B cell (primary cell): ENCODE data around the gene PLEKHA5. TPM values are rescaled to one million over a fixed set of nuclear protein-coding genes. Genes with fewer than 3 reads are reported as not detected.

Source experiments
- ATAC-seq: fragments of 200-7000 bp; cut with Tn5 transposase; one replicate; pipeline ENCODE4 v1.10.0; 2021; ENCODE audit warnings: low read depth, mild to moderate bottlenecking, moderate number of reproducible peaks, moderate library complexity
- CTCF ChIA-PET: fragments of 350-600 bp; sonication (Branson Sonifier 250); formaldehyde crosslinking; loops from one replicate; lab custom pipeline; 2021; ENCODE audit warnings: antibody characterized with exemption, inconsistent platforms; lab: Charles Lee
- POLR2A ChIA-PET: fragments of 350-600 bp; sonication (Branson Sonifier 250); formaldehyde crosslinking; loops from one replicate; lab custom pipeline; 2021; ENCODE audit warnings: antibody characterized with exemption; lab: Charles Lee
- DNase-seq: peaks from one replicate; pipeline ENCODE4 v3.0.0; 2013
- H2AFZ ChIP-seq: 2 replicates; pipeline ENCODE4 v1.6.1; 2012; ENCODE audit warnings: mild to moderate bottlenecking, low read depth, low read length; ENCODE audit not compliant: insufficient read depth, poor library complexity, severe bottlenecking
- H3K27ac ChIP-seq, 2 donors: 1 replicate in 1 of 2; 2 replicates in 1 of 2; pipeline ENCODE4 v1.5.1; 2012 to 2013; ENCODE audit warnings: low read length in 2 of 2, mild to moderate bottlenecking in 2 of 2, moderate library complexity in 1 of 2
- H3K27me3 ChIP-seq, 4 experiments: fragments of 200-600 bp in 1 of 4; sonication (generic) in 1 of 4; replicated peaks in 1 of 4; 1 replicate in 2 of 4; 2 replicates in 2 of 4; pipeline versions ENCODE4 v1.6.1 to v1.7.0; 2013 to 2016; ENCODE audit warnings: low read length in 3 of 4, mild to moderate bottlenecking in 2 of 4, mixed read lengths in 1 of 4, moderate library complexity in 1 of 4; ENCODE audit not compliant: insufficient read depth in 4 of 4, control insufficient read depth in 3 of 4; ENCODE audit errors: control extremely low read depth in 1 of 4
- H3K36me3 ChIP-seq, 2 experiments: replicated peaks in 1 of 2; 1 replicate in 1 of 2; 2 replicates in 1 of 2; pipeline versions ENCODE4 v1.6.1 to v1.7.1; 2013; ENCODE audit warnings: low read length in 1 of 2; ENCODE audit not compliant: insufficient read depth in 2 of 2, control insufficient read depth in 1 of 2; ENCODE audit errors: control extremely low read depth in 1 of 2, extremely low read depth in 1 of 2
- H3K4me1 ChIP-seq, 2 donors: fragments of 200-600 bp in 1 of 2; sonication (generic) in 1 of 2; 1 replicate in 1 of 2; 2 replicates in 1 of 2; pipeline versions ENCODE4 v1.5.1 to v1.6.1; 2013 to 2017; ENCODE audit warnings: low read length in 2 of 2; ENCODE audit not compliant: control insufficient read depth in 2 of 2, insufficient read depth in 2 of 2
- H3K4me2 ChIP-seq: replicated peaks from 2 replicates; pipeline ENCODE3; 2012; ENCODE audit warnings: mild to moderate bottlenecking, low read depth, low read length; ENCODE audit not compliant: poor library complexity, severe bottlenecking
- H3K4me3 ChIP-seq, 5 experiments: fragments of 200-600 bp in 1 of 5; sonication (generic) in 1 of 5; 1 replicate in 3 of 5; 2 replicates in 2 of 5; pipeline versions ENCODE4 v1.5.1 to v1.7.0; 2011 to 2016; ENCODE audit warnings: low read length in 4 of 5, mild to moderate bottlenecking in 4 of 5, low read depth in 2 of 5, control low read depth in 1 of 5, moderate library complexity in 1 of 5; ENCODE audit not compliant: insufficient read depth in 1 of 5; ENCODE audit errors: control extremely low read depth in 1 of 5, extremely low read depth in 1 of 5
- H3K79me2 ChIP-seq: fragments of 200-600 bp; sonication (generic); one replicate; pipeline ENCODE4 v1.6.0; 2016; ENCODE audit warnings: low read length; ENCODE audit not compliant: control insufficient read depth, insufficient read depth
- H3K9ac ChIP-seq: fragments of 200-600 bp; sonication (generic); 2 replicates; pipeline ENCODE4 v1.6.1; 2017; ENCODE audit warnings: mild to moderate bottlenecking, low read length, moderate library complexity
- H3K9me3 ChIP-seq, 3 donors: one replicate each; pipeline versions ENCODE4 v1.6.1 to v1.7.1; 2013; ENCODE audit warnings: low read length in 2 of 3; ENCODE audit not compliant: control insufficient read depth in 2 of 3, insufficient read depth in 1 of 3; ENCODE audit errors: control extremely low read depth in 1 of 3
- H4K20me1 ChIP-seq: 2 replicates; pipeline ENCODE4 v1.6.0; 2012; ENCODE audit warnings: mild to moderate bottlenecking, low read length; ENCODE audit not compliant: insufficient read depth, control insufficient read depth, poor library complexity, severe bottlenecking
- H3K27ac Mint-ChIP-seq: one replicate; pipeline ENCODE4 v1.8.0; 2021; ENCODE audit warnings: mixed read lengths
- H3K27me3 Mint-ChIP-seq: one replicate; pipeline ENCODE4 v1.8.0; 2021; ENCODE audit warnings: mixed read lengths
- H3K4me1 Mint-ChIP-seq: one replicate; pipeline ENCODE4 v1.8.0; 2021; ENCODE audit warnings: mixed read lengths
- H3K4me3 Mint-ChIP-seq: one replicate; pipeline ENCODE4 v1.8.0; 2021; ENCODE audit warnings: mixed read lengths
- H3K9me3 Mint-ChIP-seq: one replicate; pipeline ENCODE4 v1.8.0; 2022; ENCODE audit warnings: mixed read lengths; ENCODE audit not compliant: insufficient read depth
- CTCF ChIP-seq: fragments of 200-600 bp; IDR thresholded peaks from one replicate; pipeline ENCODE4 v1.8.0; 2022; ENCODE audit warnings: antibody characterized with exemption, mild to moderate bottlenecking
- EZH2 ChIP-seq: IDR thresholded peaks from 2 replicates; pipeline ENCODE4 v1.6.1; 2012; ENCODE audit warnings: borderline replicate concordance, low read depth, mild to moderate bottlenecking, moderate library complexity, low read length; ENCODE audit not compliant: insufficient read depth, poor library complexity, severe bottlenecking
- WGBS: methylation state at CpG from one replicate; pipeline ENCODE4 v1.1.5; 2013; ENCODE audit warnings: missing lambda C conversion rate; ENCODE audit not compliant: insufficient coverage; 5-methylcytosine and 5-hydroxymethylcytosine counted together
- intact Hi-C: fragments of 100-400 bp; cut with micrococcal nuclease; formaldehyde crosslinking; loops from one replicate; pipeline ENCODE4 v1.10.0; 2022
- polyA plus RNA-seq: library from polyadenylated mRNA; depleted of rRNA; stranded (reverse); fragments of >200 nt; gene quantifications from 2 replicates; pipeline ENCODE4 v1.2.3, GENCODE V29; 2012
- total RNA-seq, 2 donors: library from RNA; stranded (reverse); fragments of 120-200 nt in 1 of 2; gene quantifications; 1 replicate in 1 of 2; 2 replicates in 1 of 2; pipeline versions ENCODE4 v1.2.3 to v1.2.4, GENCODE V29; 2013 to 2022

The PLEKHA5 gene
- total and polyA plus RNA-seq, 2 donors (not counting 1 experiment from before 2014, with no cell fraction given) = 0.03 to 0.22 TPM

DNA sequence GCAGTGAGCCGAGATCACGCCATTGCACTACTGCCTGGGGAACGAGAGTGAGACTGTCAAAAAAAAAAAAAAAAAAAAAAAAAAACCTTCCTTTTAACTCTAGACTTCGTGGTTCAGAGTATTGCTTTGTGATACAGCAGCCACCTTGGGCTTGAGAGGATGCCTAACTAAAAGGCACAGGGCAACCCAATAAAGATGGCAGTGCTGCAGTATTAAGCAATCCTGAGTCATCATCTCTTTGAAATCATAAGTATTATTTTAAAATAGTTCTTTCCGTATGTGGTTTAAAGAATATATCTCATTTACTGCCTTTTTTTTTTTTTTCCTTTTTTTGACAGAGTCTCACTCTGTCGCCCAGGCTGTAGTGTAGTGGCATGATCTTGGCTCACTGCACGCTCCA lies 116.1 kb downstream of the PLEKHA5 start:
- H2AFZ ChIP-seq = no peak overlapping the region
- Mint-ChIP-seq H3K4me1 (no peaks in the 10 kb centered on the region), H3K27ac (no peak overlapping the region), H3K4me3 (no peak overlapping the region), H3K27me3 (no peaks in the 10 kb centered on the region), H3K9me3 (no peaks in the 10 kb centered on the region)
- no peak for DNase-seq
- no peak for ATAC-seq
- no peaks in the 10 kb centered on the region for H3K9me3 ChIP-seq
- no peaks in the 10 kb centered on the region for H3K36me3 ChIP-seq
- H3K27me3 ChIP-seq = no peaks in the 10 kb centered on the region
- H3K4me3 ChIP-seq = no peak overlapping the region
- intact Hi-C loops = no loop called here
- 100% methylated on average over 2 of the region's 7 CpGs for WGBS
- H3K4me1 ChIP-seq = no peaks in the 10 kb centered on the region
- no peak for TF ChIP-seq EZH2
- no peak for TF ChIP-seq CTCF
- CTCF ChIA-PET = no interaction called here
- H3K27ac ChIP-seq = no peak overlapping the region
- no peak overlapping the region for H3K4me2 ChIP-seq
- H4K20me1 ChIP-seq = no peaks in the 10 kb centered on the region
- H3K9ac ChIP-seq = no peak overlapping the region
- H3K79me2 ChIP-seq = no peaks in the 10 kb centered on the region
- POLR2A ChIA-PET = no interaction called here

DNA sequence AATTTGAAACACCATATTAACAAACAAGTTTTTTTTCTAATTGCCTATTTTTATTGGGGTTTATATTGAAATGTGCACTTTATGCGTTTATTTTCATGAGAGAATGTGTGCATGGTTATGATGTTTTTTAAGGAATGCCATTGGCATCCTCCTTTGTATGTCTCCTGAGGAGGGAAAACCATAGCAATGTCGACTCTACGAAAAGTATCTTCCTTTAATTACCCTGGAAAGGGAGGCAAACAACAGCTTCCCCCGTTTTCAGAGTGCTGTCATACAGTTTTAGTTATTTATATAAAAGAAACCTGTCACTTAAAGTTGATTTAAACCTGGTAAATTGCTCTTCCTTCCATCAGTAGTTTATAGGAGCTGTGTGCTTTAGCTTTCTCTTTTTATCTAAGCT lies 117.4 kb downstream of the PLEKHA5 start:
- no peak overlapping the region for H3K27ac Mint-ChIP-seq

More for the DNA sequence above, 117.4 kb downstream of the PLEKHA5 start:
- Mint-ChIP-seq H3K9me3 (no peaks in the 10 kb centered on the region), H3K4me1 (no peaks in the 10 kb centered on the region), H3K4me3 (no peak overlapping the region), H3K27me3 (no peaks in the 10 kb centered on the region)
- H3K79me2 ChIP-seq = no peaks in the 10 kb centered on the region
- no peaks in the 10 kb centered on the region for H3K4me1 ChIP-seq
- no peaks in the 10 kb centered on the region for H3K9me3 ChIP-seq
- ATAC-seq = no peak
- no peak overlapping the region for H2AFZ ChIP-seq
- no peaks in the 10 kb centered on the region for H3K27me3 ChIP-seq
- no peak overlapping the region for H3K4me2 ChIP-seq
- ChIA-PET CTCF (no interaction called here), POLR2A (no interaction called here)
- WGBS = no CpG with 5 or more reads among the region's 4 CpGs
- DNase-seq = no peak
- no peak for TF ChIP-seq EZH2
- TF ChIP-seq CTCF = no peak
- no peak overlapping the region for H3K27ac ChIP-seq
- no peak overlapping the region for H3K4me3 ChIP-seq
- H3K36me3 ChIP-seq = no peaks in the 10 kb centered on the region
- intact Hi-C loops = no loop called here
- no peaks in the 10 kb centered on the region for H4K20me1 ChIP-seq
- H3K9ac ChIP-seq = no peak overlapping the region
